Measurements from ENCODE around the gene RTL10. TPM values are rescaled to one million over a fixed set of nuclear protein-coding genes. Genes with fewer than 3 reads are reported as not detected.

The RTL10 gene
- total and polyA plus RNA-seq, 2 of the 8 experiments (the other 6 are each of a cell fraction or from before 2014, with no cell fraction given): 11.5 to 18.8 TPM

GRCh38 chr22:19863571-19863970 is 8.9 kb upstream of the RTL10 start:
- H3K36me3 ChIP-seq (ENCODE audit: control insufficient read depth in 2 of 4, insufficient read depth in 4 of 4, low read length in 3 of 4): no peaks in the 10 kb centered on the region
- DNase-seq (ENCODE audit: low read depth in 1 of 2, low spot score in 2 of 2) (no peak), FAIRE-seq (no peak)
- no peak overlapping the region for H3K4me3 ChIP-seq (ENCODE audit: extremely low read depth in 1 of 4, insufficient read depth in 2 of 4, low read depth in 3 of 4, low read length in 4 of 4)
- no peak overlapping the region for H2AFZ ChIP-seq (ENCODE audit: low read length)
- H2BK5ac ChIP-seq (ENCODE audit: low read depth, low read length): no peak overlapping the region
- no peak overlapping the region for H3K27ac ChIP-seq (ENCODE audit: low read depth, low read length)
- H2BK12ac ChIP-seq (ENCODE audit: low read depth, low read length): no peak overlapping the region
- H3K4me1 ChIP-seq (replicated peaks in 1 of 4; ENCODE audit: control insufficient read depth in 3 of 4, insufficient read depth in 4 of 4, low read length in 3 of 4): peaks cover 0 to 2% (median under 1%) of the 10 kb centered on the region in 4 experiments; a peak in 1 of 7 replicates
- H3K79me2 ChIP-seq (ENCODE audit: control insufficient read depth in 1 of 2, insufficient read depth in 2 of 2, low read length in 2 of 2): no peaks in the 10 kb centered on the region
- no peak overlapping the region for H4K5ac ChIP-seq (ENCODE audit: insufficient read length, low read depth, low read length)
- H2AK5ac ChIP-seq (ENCODE audit: low read depth, low read length): no peak overlapping the region
- no peaks in the 10 kb centered on the region for H4K20me1 ChIP-seq (replicated peaks in 1 of 2; ENCODE audit: control insufficient read depth in 1 of 2, insufficient read depth in 2 of 2, low read length in 2 of 2)
- H2BK20ac ChIP-seq (ENCODE audit: low read length): no peak overlapping the region
- 86% methylated on average over 5 of the region's 5 CpGs; no CpG with 5 or more reads in 1 of the 2 experiments for WGBS, 2 experiments (ENCODE audit: extremely low coverage in 1 of 2, insufficient coverage in 1 of 2, insufficient read length in 1 of 2, insufficient replicate concordance in 2 of 2, low coverage in 1 of 2, low lambda C conversion rate in 2 of 2, missing lambda C conversion rate in 1 of 2)
- no peaks in the 10 kb centered on the region for H3K27me3 ChIP-seq (replicated peaks in 1 of 4; ENCODE audit: control insufficient read depth in 3 of 4, extremely low read depth in 1 of 4, insufficient read depth in 3 of 4, low read length in 3 of 4)
- H3K14ac ChIP-seq (ENCODE audit: insufficient read length): no peak overlapping the region
- H3K23me2 ChIP-seq (ENCODE audit: low read depth, low read length): no peaks in the 10 kb centered on the region
- CTCF ChIA-PET (ENCODE audit: partially characterized antibody): interaction anchor here (0.6 to 1.8 kb wide), 5 partner anchors 11 to 110 kb away, joined by 3 to 7 read pairs (median 3); no protein-coding TSS in a partner anchor
- H3K79me1 ChIP-seq (ENCODE audit: low read depth, low read length): no peaks in the 10 kb centered on the region; the same call in 1 of the 2 replicates
- POLR2A ChIA-PET (ENCODE audit: partially characterized antibody): interaction anchor here (1.2 kb wide), 1 partner anchor 8 kb away, joined by 3 read pairs; no protein-coding TSS in a partner anchor
- no peak overlapping the region for H3K4ac ChIP-seq (replicated peaks; ENCODE audit: insufficient read length, low read depth, low read length)
- no peak overlapping the region for H3K4me2 ChIP-seq (ENCODE audit: insufficient read depth in 1 of 2, low read depth in 2 of 2, low read length in 2 of 2)
- TF ChIP-seq SAP30 (IDR thresholded peaks at IDR 0.05; ENCODE audit: insufficient read depth, insufficient replicate concordance, low read length) (no peak), KDM5A (IDR thresholded peaks at IDR 0.05; ENCODE audit: low read length) (no peak), MAFK (IDR thresholded peaks at IDR 0.05; ENCODE audit: low read depth, low read length) (no peak), TEAD4 (IDR thresholded peaks at IDR 0.05; ENCODE audit: low read depth, low read length) (no peak), BCL11A (IDR thresholded peaks at IDR 0.05; ENCODE audit: low read depth in 2 of 2, low read length in 2 of 2) (no peak), RFX5 (IDR thresholded peaks at IDR 0.05; ENCODE audit: borderline replicate concordance, low read depth, low read length) (no peak), SP2 (IDR thresholded peaks at IDR 0.05; ENCODE audit: low read length) (no peak)
- no peak overlapping the region for H2BK120ac ChIP-seq (replicated peaks; ENCODE audit: low read depth, low read length)
- no peak overlapping the region for H4K8ac ChIP-seq (ENCODE audit: extremely low read depth, insufficient read depth, low read length)
- no peak overlapping the region for H2BK15ac ChIP-seq (ENCODE audit: low read length)
- no peaks in the 10 kb centered on the region for H3K9me3 ChIP-seq (ENCODE audit: insufficient read depth in 2 of 2, low read depth in 1 of 2, low read length in 1 of 2)
- H3K23ac ChIP-seq (ENCODE audit: insufficient read length): no peak overlapping the region
- no peak overlapping the region for H3K9ac ChIP-seq (replicated peaks in 1 of 4; ENCODE audit: extremely low read depth in 1 of 4, low read depth in 3 of 4, low read length in 3 of 4)
- H3K18ac ChIP-seq (ENCODE audit: extremely low read depth, low read length): no peak overlapping the region
- H3K56ac ChIP-seq (replicated peaks; ENCODE audit: insufficient read length, low read depth, low read length): no peak overlapping the region
- H4K91ac ChIP-seq (replicated peaks; ENCODE audit: insufficient read length, low read length): no peak overlapping the region
